CD4-positive, alpha-beta T cell treated with Interleukin-4 for 1 hour (primary cell): ENCODE results near the gene ACSF2.
A peak's percentile ranks its signal among the peaks of the same experiment; 100 is the strongest.

Experiments
- DNase-seq, 2 donors: peaks; one replicate each; pipeline ENCODE4 v3.0.0-alpha.2; 2020 to 2022

The ACSF2 gene

DNA sequence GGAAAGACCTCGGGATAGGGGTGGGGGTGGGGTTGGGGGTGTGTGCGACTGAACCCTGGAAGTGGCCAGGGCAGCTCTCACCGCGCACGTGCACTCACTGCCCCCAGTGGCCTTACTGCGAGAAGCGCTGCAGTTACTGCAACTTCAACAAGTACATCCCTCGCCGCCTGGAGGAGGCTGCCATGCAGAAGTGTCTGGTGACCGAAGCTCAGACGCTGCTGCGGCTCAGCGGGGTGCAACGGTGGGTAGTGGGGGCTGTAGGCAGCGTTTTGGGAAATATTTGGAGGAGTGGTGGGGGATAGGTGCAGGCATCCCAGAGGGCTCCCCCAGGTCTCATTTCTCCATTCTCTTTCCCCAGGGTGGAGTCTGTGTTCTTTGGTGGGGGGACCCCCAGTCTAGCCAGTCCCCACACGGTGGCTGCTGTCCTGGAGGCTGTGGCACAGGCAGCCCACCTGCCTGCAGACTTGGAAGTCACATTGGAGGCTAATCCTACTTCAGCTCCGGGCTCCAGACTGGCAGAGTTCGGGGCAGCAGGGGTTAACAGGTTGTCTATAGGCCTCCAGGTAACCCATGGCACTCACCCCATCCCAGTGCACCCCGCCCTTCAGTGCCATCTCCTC lies 53.6 kb downstream of the ACSF2 start:
- peak; percentile 73 to 79 for DNase-seq

DNA sequence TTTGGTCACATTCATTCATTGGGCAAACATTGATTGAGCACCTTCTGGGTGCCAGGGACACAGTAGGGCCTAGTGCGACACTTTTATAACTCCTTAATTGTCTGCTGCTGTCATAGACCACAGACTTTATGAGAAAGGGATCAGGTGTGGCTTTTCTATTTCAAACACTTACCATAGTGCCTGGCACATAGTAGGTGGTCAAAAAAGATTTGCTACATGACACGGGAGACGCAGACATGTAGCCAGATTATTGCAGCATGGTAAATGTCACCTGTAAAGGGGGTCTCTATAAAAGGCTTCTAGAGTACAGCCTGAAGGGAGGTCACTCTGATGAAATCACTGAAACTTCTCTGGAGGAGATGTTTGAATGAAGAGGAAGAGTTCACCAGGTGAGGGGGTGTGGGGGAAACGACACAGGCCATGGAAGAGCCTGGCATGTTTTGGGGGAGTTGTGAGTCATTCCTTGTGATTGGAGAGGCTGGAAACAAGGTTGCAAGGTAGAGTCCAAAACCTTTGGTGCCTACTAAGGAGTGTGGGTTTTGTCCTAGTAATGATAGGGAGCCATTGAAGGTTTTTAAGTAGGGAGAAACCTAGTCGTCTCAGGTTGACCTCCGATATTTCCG lies 54.2 kb downstream of the ACSF2 start:
- no peak for DNase-seq

DNA sequence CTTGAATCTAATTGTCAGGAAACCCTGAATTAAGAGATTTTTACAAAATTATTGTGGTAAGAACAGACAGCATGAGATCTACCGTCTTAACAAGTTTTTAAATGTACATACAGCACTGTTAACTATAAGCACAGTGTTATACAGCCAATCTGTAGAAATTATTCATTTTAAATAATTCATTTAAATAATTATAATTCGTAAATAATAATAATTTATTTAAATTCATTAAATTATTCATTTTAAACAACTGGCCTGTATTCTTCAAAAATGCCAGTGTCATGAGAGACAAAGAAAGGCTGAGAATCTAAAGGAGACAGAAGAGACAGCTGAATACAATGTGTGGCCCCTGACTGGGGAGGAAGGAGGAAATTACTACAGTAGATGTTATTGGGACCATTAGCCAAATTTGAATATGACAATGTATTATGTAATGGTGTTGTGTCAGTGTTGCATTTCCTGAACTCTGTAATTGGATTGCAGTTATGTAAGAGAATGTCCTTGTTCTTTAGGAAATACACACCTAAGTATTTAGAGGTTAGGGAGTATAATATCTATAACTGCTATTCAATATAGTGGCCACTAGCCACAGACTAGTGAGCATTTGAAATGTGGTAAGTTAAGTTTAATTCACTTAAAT lies 55.0 kb downstream of the ACSF2 start:
- no peak for DNase-seq

DNA sequence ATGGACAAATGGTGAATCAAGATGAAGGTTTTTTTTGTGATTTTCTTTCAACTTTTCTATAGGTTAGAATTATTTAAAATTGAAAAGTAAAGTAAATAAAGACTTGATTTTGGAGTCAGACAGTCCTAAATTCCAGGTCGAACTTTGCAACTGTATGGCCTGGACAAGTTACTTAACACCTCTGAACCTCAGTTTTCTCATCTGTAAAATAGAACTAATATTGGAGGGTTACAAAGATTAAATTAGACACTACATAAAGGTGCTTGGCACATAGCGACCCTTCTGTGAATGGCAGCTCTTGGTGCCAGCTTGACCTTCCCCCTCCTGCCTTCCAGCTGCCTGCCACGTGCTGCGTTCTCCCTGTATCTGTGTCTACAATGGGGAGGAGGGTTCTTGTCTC lies 55.6 kb downstream of the ACSF2 start:
- DNase-seq, result no peak

DNA sequence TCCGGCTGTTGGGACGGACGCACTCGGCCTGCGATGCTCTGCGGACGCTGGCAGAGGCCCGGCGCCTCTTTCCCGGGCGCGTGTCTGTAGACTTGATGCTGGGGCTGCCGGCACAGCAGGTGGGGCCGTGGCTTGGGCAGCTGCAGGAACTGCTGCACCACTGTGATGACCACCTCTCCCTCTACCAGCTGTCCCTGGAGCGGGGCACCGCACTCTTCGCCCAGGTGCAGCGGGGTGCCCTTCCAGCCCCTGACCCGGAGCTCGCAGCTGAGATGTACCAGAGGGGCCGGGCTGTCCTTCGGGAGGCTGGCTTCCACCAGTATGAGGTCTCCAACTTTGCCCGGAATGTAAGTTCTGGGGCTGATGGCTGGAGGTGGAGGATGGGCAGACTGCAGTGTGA lies 56.1 kb downstream of the ACSF2 start:
- DNase-seq, result no peak

DNA sequence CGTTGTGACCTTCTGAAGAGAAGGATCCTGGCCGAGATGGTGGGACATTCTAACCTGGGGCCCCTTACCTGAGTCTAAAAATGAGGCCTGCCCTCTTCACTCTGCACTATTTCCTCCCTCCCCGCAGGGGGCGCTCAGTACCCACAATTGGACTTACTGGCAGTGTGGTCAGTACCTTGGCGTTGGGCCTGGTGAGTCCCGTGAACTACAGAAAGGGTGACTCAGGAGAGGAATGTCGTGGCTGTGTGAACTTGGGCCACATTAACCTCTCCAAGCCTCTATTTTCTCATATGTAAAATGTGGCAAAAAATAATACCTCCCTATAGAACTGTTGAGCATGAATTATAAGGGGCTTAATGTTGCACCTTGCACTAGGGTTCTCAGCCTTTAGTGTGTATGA lies 56.5 kb downstream of the ACSF2 start:
- peak; percentile 76 to 79 for DNase-seq

DNA sequence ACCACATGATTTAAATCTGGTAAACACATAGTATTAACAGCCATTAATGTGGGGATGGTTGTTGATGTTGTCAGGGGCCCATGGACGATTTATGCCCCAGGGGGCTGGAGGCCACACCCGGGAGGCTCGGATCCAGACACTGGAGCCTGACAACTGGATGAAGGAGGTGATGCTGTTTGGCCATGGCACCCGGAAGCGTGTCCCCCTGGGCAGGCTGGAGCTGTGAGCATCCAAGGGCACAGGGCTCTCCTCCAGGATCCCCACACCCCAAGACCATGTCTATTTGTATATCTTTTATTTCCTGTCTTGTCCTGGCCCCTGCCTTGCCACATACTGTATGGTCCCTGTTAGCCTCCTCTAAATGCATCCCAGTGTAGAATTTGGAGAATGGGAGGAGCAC lies 57.2 kb downstream of the ACSF2 start:
- no peak for DNase-seq

DNA sequence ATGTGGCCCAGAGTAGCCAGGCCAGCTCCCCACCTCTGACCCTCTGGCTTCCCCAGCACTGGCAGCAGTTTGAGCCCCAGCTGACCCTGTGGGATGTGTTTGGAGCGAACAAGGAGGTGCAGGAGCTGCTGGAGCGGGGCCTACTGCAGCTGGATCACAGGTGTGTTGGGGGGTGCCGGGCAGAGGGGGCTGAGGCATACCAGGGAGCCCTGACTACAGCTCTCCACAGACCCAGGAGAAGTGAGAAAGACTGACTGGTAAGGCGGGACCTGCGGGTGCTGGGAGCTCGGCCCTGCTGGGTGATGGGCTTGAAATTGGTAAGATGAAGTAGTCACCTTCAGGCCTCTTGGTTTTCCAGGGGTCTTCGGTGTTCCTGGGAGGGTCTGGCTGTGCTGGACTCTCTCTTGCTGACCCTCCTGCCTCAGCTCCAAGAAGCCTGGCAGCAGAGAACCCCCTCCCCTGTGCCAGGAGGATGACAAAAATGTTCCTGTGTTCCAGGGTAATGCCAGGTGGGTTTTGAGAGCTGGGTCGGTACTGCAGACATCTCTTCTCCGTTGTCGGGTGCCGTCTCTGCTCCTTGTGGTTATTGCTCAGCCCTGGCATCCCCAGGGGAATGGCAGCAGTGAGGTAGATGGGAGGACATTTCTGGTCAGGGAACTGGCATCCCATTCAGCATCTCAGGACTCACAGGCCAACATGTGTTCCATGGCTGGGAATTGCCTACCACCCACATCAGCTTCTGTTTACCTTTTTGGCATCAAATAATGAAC lies 58.6 kb downstream of the ACSF2 start:
- DNase-seq, result no peak

DNA sequence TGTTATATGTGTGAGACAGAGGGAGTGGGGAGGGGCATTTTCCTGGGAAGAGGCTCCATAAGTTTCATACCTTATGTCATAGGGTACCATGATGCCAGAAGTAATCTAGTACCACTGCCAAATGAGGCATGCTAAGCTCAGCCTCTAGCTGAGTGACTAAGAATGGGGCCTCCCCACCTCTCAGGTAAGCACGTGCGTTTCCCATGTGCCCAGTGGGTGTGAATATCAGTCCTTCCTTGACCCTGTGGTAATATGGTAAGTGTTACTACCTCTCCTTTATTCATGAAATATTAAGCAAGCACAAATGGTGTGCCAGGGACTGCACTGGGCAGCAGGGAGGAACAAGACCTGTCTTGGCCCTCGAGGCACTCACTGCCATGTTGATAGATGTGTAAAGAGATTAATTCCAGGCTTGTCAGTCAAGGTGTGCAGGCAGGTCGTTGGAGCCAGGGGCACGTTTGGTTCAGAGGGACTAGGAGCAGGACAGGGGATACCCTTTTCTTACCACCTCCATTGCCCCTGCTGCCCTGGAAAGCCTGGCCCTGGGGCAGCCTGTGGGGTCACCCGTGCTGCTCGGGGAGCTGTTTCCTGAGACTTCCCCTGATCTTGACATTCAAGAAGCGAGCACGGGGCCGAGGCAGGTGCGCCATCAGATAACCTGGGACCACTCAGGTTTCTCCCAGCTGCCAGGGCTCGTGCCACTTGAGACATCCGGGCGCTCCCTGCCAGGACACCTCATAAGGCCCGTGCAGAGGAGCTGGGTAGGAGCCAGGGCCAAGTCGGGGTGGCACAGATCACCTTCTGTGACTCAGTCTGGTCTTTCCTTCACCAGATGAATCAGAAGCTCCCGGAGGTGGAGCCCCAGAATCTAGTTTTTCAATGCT lies 61.4 kb downstream of the ACSF2 start:
- no peak for DNase-seq

DNA sequence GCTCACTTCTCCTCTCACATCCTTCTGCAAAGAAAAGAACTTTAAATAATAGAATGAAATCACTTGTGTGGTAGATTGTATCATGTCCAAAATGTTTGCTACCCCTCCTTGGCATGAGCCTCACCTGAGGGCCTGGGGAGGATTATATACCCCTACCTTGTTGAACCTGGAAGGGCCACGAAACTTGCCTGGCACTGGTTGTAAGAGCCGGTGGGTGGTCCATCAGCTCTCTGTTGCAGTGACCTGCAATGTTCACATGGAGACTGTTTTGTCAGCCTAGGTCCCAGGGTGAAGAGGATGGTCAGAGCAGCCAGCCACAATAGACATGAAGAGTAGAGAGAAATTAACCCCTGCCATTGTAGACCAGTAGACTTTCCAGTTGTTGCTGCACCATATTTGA lies 62.9 kb downstream of the ACSF2 start:
- no peak for DNase-seq

DNA sequence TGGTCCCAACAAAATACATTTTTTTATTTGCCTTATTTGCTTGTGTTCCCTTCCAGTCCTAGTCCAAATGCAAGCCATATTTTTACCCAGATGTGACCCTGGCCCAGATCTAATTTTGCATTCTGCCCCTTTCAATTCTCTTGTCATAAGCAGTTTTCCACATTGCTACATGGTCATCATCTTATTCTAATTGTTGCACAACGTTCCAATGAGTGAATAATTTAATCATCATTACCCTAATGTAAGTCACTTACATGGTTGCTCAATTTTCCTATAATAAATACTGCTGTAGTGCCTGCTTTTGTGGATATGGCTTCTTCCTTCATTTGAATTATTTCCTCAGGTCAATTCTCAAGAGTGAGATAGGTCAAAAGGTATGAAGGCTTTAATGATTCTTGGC lies 65.5 kb downstream of the ACSF2 start:
- DNase-seq, result no peak

DNA sequence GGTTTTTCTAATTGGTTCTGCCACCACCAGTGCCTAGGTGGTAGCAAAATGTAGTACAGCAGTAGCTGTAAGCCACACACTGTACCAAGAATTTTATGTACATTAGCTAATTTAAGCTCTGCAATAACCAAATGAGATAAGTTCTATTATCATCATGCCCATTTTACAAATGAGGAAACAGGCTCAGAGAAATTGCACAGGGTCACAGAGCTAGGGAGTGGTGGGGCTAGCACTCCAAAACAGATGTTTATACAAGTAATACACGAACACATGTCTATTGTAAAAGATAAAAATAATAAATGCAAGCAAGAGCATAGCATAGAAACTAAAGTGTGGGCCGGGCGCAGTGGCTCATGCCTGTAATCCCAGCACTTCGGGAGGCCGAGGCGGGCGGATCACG lies 66.2 kb downstream of the ACSF2 start:
- DNase-seq, result no peak

DNA sequence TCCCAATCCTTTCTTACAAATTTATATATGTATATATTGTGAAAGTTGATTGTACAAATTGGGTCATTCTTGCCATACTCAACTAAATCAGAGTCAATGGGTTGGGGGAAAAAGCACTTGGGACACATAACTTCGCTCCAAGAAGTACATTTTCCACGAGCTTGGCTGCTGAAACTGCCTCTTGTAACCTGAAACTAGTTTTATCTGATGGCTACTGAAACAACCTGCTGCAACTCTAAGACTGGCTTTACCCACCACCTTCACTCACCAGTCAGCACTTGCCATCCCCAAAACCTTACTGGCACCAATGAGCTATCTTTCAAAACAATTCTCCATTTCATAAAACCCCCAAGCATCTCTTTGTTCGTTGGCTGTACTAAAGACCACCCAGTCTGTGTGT lies 67.7 kb downstream of the ACSF2 start:
- no peak for DNase-seq

DNA sequence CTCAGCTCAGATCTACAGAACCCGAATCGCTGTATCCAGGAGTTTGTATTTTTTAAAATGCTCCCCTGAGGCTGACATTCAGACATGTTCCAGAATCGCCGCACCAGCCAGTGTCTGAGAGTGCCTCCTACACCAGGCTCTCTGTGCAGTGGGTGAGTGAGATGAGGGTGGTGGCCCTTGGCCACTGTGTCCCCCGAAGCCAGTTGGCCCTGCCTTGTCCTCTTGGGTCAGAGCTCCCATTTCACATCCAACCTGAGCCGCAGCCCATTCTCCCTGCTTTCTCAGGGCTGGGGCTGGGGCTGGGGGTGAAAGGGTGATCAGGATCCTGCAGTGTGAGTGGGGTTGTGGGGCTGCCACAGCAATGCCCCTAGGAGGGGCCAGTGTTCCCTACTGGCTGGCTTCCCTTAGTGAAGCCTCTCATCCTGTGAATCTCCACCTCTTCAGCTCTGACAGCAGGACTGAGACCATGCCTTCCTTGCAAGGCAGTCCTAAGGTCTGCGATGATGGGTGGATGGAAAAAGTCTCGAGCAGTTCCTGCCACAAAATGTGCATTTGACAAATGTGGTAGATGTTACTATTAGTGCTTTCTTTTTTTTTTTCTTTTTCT lies 69.3 kb downstream of the ACSF2 start:
- no peak for DNase-seq

DNA sequence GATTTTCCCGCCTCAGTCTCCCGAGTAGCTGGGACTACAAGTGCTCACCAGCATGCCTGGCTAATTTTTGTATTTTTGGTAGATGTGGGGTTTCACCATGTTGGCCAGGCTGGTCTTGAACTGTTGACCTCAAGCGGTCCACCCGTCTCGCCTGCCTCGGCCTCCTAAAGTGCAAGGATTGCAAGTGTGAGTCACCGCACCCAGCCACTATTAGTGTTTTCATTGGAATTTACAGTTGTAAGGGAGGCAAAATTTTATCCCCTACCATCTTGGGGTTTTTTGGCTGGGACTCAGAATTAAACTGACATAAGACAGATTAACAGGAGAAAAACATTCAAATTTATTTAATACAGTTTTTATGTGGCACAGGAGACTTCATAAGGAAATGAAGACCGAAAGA lies 69.9 kb downstream of the ACSF2 start:
- no peak for DNase-seq

DNA sequence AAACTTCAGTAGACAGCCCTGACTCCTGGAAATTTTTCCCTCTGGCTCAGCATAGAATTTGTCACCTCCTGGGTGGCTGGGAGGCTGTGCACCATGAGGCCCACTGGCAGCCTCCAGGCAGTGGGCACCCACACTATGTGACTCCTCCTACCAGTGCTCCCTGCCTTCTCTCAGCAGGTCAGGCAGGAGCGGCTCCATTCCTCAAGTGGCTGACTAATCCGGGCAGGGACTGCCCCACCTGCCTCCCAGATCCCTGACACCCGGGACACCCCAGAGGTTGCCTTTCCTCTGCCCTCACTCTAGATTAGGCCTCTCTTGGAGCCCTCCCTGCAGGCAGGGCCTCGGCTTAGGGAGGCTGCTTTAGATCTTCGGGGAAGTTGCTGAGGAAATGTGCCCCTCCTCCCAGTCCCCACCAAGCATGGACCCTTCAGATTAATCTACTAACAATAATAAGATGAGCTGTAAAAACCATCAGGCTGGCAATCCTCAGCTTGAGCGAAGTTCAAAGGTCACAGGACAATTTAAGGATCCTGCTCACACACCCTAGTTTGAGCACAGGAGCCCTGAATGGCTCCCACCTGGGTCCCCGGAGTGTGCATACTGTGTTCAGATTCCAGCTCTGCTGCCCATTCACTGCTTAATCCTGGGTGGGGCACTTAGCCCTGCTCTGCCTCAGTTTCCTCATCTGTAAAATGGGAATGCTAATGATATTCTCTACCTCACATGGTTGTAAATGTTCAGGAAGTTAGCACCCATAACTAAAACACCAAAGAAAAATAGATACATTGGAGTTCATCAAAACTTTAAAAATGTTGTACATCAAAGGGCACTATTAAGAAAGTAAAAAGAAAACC lies 72.2 kb downstream of the ACSF2 start:
- DNase-seq, result no peak

DNA sequence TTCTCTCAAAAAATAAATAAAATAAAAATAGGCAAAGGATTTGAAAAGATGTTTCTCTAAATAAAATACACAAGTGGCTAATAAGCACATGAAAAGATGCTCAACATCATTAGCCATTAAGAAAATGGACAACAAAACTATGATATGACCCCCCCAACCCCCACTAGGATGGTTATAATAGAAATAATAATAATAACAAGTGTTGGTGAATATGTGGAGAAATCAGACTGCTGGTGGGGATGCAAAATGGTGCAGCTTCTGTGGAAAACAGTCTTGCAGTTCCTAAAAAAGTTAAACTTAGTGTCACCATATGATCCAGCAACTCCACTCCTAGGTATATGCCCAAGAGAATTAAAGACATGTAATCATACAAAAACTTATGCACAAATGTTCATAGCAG lies 73.3 kb downstream of the ACSF2 start:
- no peak for DNase-seq

DNA sequence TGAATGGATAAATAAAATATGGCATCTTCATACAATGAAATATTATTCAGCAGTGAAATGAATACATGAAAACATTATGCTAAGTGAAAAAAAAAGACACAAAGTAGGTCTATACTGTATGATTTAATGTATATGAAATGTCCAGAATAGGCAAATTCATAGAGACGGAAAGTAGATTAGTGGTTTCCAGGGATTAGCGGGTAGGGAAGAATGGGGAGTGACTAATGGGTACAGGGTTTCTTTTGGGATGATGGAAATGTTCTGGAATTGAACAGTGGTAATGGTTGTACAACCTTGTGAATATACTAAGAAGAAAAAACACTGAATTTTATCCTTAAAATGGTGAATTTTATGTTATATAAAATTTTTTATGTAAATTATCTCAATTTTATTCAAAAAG lies 73.7 kb downstream of the ACSF2 start:
- DNase-seq, result no peak

DNA sequence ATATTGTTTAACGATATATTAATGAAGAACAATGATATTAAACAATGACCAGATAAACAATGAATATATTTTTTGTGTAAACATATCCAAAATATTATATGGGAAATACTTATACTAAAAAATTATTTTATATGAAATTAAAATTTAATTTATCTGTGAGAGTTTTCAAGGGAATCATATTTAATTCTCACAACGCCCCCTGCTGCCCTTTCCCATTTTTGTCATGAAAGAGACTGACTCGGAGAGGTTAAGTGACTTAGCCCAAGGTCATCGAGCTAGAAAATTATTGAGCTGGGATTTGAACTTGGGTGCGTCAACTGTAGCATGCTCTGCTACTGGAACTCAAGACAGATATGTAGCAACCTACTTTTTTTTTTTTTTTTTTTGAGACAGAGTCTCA lies 75.0 kb downstream of the ACSF2 start:
- DNase-seq, result peak; percentile 25 to 39

DNA sequence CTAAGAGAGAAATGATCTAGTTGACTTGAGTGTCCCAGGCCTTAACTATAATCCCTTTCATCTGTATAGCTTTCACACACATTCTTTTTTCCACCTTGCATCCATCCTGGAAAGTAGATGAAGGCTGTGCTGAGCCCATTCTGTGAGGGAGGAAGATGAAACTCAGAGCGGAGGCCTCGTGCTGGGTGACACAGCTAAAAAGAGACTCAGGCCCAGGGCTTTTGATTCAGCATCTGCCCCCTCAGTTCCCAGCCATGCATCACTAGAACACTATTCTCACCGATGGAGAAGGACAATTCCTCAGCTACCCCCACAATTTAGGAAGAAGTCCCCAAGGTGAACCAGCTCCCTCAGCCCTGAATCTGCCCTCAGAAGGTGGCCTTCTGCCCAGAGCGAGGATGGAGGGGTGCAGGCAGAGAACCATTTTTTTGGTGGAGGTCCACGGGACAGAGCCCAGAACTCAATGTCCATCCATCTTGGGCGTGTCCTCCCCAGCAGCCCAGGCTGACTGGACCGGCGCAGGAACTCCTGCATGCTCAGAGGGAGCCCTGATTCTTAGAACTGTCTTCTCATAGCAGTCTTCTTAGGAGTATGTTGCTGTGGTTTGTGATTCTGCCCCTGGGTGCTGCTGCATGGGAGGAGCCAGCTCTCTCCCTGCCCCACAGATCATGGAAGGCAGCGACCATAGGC lies 76.4 kb downstream of the ACSF2 start:
- DNase-seq, result no peak

DNA sequence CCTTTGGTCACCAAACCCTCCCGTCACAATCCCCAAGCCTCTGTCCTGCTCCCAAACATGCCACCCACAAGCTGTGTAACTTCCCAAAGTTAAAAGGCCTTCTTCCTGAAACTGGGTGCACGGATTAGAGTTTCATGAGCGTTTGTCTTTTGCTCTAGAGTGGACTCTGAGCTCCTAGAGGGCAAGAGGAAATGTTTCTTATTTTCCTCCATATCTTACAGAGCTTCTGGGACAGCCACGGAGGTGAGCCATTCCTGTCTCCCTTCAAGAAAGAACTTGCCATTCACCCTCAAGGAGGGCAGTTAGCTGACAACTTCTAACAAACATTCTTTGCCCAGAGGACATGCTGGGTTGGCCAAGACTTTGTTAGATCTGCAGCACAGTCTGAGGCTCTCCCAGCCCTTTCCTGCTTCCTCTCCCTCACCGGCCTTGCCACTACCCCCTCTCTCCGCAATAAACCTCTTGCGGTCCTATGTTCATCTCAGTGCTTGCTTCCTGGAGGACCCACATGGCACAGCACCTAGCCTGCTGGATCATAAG lies 79.6 kb downstream of the ACSF2 start:
- no peak for DNase-seq
